Measurements from ENCODE around the gene GPC3.

Gene GPC3

DNA sequence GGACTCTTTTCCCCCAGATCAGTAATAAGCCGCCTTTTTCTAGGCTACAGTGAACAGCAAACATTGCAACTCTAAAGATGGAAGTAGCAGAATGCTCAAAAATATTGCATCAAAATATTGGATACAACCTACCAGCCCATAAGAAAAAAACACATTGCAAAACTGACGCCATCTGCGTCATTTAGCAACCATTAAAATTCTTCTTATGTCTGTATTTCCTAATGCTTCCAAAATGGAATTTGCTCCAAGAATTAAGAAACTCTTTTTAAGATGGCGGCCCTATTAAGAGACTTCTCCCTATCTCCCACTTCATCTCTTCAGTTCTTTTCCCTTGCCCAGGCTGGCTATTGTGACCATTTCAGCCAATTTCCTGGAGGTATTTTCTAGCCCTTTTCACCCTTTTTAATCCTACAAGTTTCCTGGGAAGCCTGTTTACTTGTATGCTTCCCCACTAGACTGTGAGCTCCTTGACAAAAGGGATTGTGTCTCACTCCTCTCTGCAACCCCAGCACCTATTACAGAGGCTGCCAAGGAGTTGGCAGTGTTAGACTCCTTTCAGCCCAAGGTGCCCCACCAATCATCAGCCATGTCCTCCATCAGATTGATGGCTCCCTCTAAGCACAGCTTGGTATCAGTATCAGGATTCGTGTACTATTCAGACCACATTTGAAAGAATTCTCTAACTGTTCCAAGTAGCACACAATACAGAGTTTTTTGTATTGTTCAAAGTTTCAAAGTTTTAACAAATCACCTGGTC, 4.4 kb downstream of the GPC3 start:
- in situ Hi-C loops (cut with MboI; ENCODE audit: low pct_unique_long_range_greater_than_20kb, low sequenced_read_pairs, unreplicated experiment), result no loop called here
- no peak for DNase-seq (ENCODE audit: low spot score)
- TF ChIP-seq, protein P1, sequence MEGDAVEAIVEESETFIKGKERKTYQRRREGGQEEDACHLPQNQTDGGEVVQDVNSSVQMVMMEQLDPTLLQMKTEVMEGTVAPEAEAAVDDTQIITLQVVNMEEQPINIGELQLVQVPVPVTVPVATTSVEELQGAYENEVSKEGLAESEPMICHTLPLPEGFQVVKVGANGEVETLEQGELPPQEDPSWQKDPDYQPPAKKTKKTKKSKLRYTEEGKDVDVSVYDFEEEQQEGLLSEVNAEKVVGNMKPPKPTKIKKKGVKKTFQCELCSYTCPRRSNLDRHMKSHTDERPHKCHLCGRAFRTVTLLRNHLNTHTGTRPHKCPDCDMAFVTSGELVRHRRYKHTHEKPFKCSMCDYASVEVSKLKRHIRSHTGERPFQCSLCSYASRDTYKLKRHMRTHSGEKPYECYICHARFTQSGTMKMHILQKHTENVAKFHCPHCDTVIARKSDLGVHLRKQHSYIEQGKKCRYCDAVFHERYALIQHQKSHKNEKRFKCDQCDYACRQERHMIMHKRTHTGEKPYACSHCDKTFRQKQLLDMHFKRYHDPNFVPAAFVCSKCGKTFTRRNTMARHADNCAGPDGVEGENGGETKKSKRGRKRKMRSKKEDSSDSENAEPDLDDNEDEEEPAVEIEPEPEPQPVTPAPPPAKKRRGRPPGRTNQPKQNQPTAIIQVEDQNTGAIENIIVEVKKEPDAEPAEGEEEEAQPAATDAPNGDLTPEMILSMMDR (IDR thresholded peaks at IDR 0.05; ENCODE audit: extremely low read depth, insufficient read depth, missing control alignments), result no peak

GRCh38 chrX:133980406-133980805, 5.0 kb downstream of the GPC3 start:
- no peak for DNase-seq (ENCODE audit: low spot score)
- TF ChIP-seq, protein P1 (IDR thresholded peaks at IDR 0.05; ENCODE audit: extremely low read depth, insufficient read depth, missing control alignments), result no peak
- in situ Hi-C loops (cut with MboI; ENCODE audit: low pct_unique_long_range_greater_than_20kb, low sequenced_read_pairs, unreplicated experiment), result no loop called here

DNA sequence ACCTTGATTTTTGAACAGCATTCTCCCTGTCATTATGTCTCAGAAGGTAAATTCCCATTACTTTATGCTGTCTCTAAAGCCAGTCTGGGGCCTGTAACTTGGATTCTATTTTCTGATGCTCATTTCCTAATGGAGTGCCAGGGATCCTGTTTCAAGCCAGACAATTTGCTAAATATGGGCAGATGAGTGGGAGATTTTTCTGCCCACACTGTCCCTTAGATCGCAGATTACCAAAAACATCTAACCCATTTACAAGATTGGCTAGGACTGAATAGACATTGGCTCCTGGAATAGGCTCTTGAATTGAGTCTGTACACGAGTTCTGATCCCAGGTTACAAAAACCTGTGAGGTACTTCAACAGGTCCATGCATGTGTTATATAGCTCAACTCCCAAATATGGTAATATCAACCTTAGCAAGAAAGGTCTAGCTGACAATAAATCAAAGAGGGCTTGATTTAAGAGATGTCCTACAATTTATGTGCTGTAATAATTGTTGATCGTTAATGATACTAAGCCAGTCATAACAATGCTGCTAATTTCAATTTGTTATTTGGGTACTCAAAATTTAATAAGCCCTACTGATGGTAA, 5.7 kb downstream of the GPC3 start:
- no peak for DNase-seq (ENCODE audit: low spot score)
- in situ Hi-C loops (cut with MboI; ENCODE audit: low pct_unique_long_range_greater_than_20kb, low sequenced_read_pairs, unreplicated experiment), result no loop called here
- TF ChIP-seq, protein P1 (IDR thresholded peaks at IDR 0.05; ENCODE audit: extremely low read depth, insufficient read depth, missing control alignments), result no peak

GRCh38 chrX:133973704-133974103, 11.7 kb downstream of the GPC3 start:
- in situ Hi-C loops (cut with MboI; ENCODE audit: low pct_unique_long_range_greater_than_20kb, low sequenced_read_pairs, unreplicated experiment), result no loop called here
- no peak for DNase-seq (ENCODE audit: low spot score)
- TF ChIP-seq, protein P1 (IDR thresholded peaks at IDR 0.05; ENCODE audit: extremely low read depth, insufficient read depth, missing control alignments), result no peak

- in situ Hi-C loops (cut with MboI; ENCODE audit: low pct_unique_long_range_greater_than_20kb, low sequenced_read_pairs, unreplicated experiment), result no loop called here
- no peak for DNase-seq (ENCODE audit: low spot score)
Observed at GRCh38 chrX:133972916-133973315, 12.5 kb downstream of the GPC3 start.

DNA sequence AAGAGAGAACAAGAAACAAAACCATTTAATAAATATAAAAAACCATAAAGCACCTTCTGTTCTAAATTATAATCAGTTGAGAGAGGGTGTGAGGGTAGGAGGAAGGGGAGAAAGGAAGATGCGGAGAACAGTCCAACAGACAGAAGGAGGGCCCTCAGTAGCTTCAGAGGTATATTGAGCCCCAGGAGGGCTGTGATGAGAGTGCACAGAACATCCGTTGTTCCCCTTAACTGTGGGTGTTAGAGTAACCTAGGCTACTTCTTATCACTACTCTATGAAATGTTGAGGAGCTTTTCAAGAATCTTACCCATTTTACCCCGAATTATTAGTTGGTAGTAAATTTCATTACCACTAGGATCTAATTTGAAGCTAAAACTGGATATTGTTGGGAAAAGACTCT, 13.8 kb downstream of the GPC3 start:
- in situ Hi-C loops (cut with MboI; ENCODE audit: low pct_unique_long_range_greater_than_20kb, low sequenced_read_pairs, unreplicated experiment), result no loop called here
- TF ChIP-seq, protein P1 (IDR thresholded peaks at IDR 0.05; ENCODE audit: extremely low read depth, insufficient read depth, missing control alignments), result no peak
- DNase-seq (ENCODE audit: low spot score), result no peak

More at GRCh38 chrX:133972916-133973315, 12.5 kb downstream of the GPC3 start:
- TF ChIP-seq, protein P1 (IDR thresholded peaks at IDR 0.05; ENCODE audit: extremely low read depth, insufficient read depth, missing control alignments), result no peak
